Suprapubic skin (tissue), 4 donors: Measurements from ENCODE around the gene NPAS1.

Source experiments
- EP300 ChIP-seq: sonication (generic); formaldehyde crosslinking; IDR thresholded peaks from one replicate; pipeline ENCODE4 v1.6.1; 2017; ENCODE audit warnings: antibody characterized with exemption
- POLR2A ChIP-seq, 2 donors: fragments of 450-650 bp; IDR thresholded peaks; one replicate each; pipeline ENCODE4 v1.6.1; 2017; ENCODE audit warnings: antibody characterized with exemption in 2 of 2, mild to moderate bottlenecking in 2 of 2, moderate library complexity in 2 of 2
- POLR2AphosphoS5 ChIP-seq, 3 donors: sonication (generic); formaldehyde crosslinking; IDR thresholded peaks; one replicate each; pipeline ENCODE4 v1.6.1; 2017; ENCODE audit warnings: antibody characterized with exemption in 3 of 3
- TF ChIP-seq, protein P1 (sequence below), 2 donors: fragments of 200-600 bp in 1 of 2; fragments of 450-650 bp in 1 of 2; sonication (generic) in 1 of 2; IDR thresholded peaks; one replicate each; pipeline ENCODE4 v1.5.1; 2016 to 2019; ENCODE audit warnings: antibody characterized with exemption in 2 of 2, mild to moderate bottlenecking in 1 of 2, moderate library complexity in 1 of 2

DNA sequence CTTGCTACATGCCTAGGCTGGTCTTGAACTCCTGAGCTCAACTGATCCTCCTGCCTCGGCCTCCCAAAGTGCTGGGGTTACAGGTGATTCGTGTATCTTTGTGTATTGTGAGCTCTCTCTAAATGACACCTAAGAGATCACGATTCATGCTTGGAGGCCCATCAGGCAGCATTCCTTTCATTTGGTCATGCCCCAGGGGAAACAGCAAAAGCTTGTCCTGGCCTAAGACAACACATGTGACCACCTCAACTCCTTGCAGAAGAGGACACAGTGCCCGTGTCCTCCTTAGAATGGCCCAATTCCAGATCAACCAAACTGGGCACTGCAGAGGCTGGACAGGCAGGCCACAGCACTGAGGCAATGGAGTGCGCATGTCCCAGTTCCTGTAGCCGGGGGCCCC, 61.5 kb downstream of the NPAS1 start:
- TF ChIP-seq, protein P1, sequence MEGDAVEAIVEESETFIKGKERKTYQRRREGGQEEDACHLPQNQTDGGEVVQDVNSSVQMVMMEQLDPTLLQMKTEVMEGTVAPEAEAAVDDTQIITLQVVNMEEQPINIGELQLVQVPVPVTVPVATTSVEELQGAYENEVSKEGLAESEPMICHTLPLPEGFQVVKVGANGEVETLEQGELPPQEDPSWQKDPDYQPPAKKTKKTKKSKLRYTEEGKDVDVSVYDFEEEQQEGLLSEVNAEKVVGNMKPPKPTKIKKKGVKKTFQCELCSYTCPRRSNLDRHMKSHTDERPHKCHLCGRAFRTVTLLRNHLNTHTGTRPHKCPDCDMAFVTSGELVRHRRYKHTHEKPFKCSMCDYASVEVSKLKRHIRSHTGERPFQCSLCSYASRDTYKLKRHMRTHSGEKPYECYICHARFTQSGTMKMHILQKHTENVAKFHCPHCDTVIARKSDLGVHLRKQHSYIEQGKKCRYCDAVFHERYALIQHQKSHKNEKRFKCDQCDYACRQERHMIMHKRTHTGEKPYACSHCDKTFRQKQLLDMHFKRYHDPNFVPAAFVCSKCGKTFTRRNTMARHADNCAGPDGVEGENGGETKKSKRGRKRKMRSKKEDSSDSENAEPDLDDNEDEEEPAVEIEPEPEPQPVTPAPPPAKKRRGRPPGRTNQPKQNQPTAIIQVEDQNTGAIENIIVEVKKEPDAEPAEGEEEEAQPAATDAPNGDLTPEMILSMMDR (IDR thresholded peaks at IDR 0.05): no peak
- TF ChIP-seq POLR2AphosphoS5 (IDR thresholded peaks at IDR 0.05): no peak
- no peak for TF ChIP-seq EP300
- no peak for TF ChIP-seq POLR2A (IDR thresholded peaks at IDR 0.05)
